Renal pelvis (tissue), 4 donors: ENCODE results near the gene UMODL1. TPM values are rescaled to one million over a fixed set of nuclear protein-coding genes. Genes with fewer than 3 reads are reported as not detected.
A peak's percentile ranks its signal among the peaks of the same experiment; 100 is the strongest.
"Not testable (repeated sequence)": the region's sequence is repeated elsewhere in the genome, so short reads cannot be mapped to it uniquely, and the experiment has no call there.

Experiments used
- DNase-seq: peaks from one replicate; pipeline ENCODE4 v3.0.0-alpha.2; 2013
- polyA plus RNA-seq, 3 donors: library from polyadenylated mRNA; unstranded; fragments of 120-200 nt; gene quantifications; one replicate each; pipeline ENCODE4 v1.2.1, GENCODE V29; 2013; ENCODE audit not compliant: insufficient read length in 3 of 3

The UMODL1 gene
- polyA plus RNA-seq, 3 donors, result 0.06 to 0.21 (median 0.10) TPM

DNA sequence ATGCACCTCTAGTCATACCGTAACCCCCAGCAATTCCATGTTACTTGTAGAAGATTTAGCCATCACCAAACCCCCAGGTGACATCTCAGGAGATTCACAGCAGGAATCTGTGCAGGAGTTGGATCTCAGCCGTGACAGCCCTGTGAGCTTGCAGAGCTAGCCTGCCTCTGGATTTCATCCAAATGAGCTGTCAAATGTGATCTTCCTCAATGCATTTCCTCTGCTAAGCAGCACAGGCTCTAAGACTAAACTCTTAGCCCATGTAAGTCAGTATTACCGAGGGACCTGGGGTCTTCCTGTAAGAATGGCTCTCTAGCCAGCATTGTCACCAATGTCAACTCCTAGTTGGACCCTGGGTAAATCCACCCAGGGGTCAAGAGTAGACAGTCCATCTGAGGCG lies 41.7 kb downstream of the UMODL1 start:
- no peak for DNase-seq

DNA sequence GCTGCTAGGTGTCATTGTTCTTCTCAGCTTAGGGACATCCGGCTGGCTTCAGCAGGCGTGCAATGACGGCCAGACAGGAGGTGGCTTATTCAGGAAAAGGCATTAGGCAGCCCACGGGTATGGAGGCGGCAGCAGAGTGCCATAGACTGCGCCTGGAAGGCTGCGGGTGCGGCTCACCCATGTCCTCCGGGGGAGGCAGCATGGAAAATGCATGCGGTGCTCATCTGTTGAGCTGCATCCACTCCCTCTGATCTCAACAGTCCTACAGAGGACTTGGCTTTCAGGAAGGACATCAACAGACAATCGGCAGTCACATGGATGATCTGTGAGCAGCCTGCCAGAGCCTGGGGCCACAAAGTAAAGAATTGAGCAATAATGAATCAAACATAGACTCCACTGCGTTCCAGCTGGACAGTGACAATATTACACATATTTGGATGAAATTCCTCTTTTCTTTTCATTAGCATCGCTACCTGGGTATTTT lies 42.9 kb downstream of the UMODL1 start:
- no peak for DNase-seq

DNA sequence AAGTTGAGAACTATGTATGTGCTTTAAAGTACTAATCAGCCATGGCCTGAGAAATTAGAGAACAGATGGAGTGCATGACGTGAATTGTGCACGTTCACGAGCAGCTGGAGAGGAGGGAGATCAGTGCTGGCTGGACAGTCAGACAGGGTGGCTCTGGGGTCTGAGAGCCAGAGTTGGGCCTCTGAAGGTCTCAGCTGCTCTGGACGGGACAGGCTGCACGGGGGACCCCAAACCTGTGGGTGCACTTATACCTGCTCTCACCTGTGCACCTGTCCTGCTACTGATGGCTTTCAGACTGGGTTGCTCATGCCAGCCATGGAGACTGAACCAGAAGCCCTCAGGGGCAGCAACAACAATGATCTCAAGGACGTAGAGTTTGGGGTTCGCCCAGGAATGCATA lies 43.5 kb downstream of the UMODL1 start:
- no peak for DNase-seq

GRCh38 chr21:42115136-42115683 lies 44.1 kb downstream of the UMODL1 start:
- DNase-seq, result no peak

- DNase-seq, result not testable (repeated sequence)
These were observed 45.4 kb downstream of the UMODL1 start for GRCh38 chr21:42116551-42116950.

- peak; percentile 63 for DNase-seq
These were observed 46.3 kb downstream of the UMODL1 start for GRCh38 chr21:42117229-42117966.

GRCh38 chr21:42117967-42118780 lies 47.1 kb downstream of the UMODL1 start:
- no peak for DNase-seq

DNA sequence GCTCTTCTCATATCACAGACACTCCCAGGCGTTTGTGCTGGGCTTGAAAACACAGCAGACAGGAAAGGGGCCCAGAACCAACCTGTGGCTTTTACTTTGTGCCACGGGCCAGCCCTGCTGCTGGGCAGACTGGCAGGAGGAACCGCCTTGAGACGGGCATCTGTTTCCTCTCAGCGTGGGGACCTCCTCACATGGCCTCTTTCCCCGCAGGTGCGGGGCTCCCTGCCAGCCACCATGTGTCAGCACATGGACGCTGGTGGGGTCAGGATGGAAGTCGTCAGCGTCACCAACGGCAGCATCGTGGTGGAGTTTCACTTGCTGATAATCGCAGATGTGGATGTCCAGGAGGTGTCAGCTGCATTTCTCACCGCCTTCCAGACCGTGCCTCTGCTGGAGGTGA lies 47.8 kb downstream of the UMODL1 start:
- no peak for DNase-seq

- DNase-seq, result no peak
These were observed 49.2 kb downstream of the UMODL1 start for GRCh38 chr21:42120101-42120902.

GRCh38 chr21:42120903-42121535 lies 49.9 kb downstream of the UMODL1 start:
- no peak for DNase-seq

DNA sequence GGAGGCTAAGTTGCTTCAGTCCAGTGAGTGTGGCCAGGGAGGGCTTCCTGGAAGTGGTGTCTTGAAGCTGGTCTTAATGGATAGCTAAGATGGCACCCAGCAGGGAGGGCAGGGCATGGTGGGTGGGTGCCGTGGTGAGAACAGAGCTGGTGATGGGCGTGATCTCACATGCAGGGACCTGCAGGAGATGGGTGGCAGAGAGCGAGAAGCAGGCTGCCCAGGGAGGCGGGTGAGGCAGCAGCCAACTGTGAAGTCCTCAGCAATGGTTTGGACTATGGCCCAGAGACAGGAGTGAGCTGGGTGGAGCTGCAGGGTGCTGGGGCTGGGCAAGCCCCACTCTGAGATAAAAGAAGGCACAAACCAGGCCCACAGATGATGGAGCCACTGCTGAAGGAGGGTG lies 50.7 kb downstream of the UMODL1 start:
- no peak for DNase-seq

- no peak for DNase-seq
These were observed 51.3 kb downstream of the UMODL1 start for GRCh38 chr21:42122398-42122797.

DNA sequence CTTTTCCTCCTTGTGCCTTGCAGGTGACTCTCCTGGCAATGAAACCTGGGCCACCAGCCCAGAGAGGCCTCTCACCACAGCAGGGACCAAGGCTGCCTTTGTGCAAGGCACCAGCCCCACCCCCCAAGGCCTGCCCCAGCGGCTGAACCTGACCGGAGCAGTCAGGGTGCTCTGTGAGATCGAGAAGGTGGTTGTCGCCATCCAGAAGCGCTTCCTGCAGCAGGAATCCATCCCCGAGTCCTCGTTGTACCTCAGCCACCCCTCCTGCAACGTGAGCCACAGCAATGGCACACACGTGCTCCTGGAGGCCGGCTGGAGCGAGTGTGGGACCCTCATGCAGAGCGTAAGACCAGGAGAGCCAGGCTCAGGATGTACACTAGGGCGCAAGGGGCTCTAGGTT lies 51.7 kb downstream of the UMODL1 start:
- DNase-seq, result no peak

GRCh38 chr21:42123219-42123908 lies 52.2 kb downstream of the UMODL1 start:
- DNase-seq, result no peak

- DNase-seq, result no peak
These were observed 53.0 kb downstream of the UMODL1 start for GRCh38 chr21:42124081-42124480.

GRCh38 chr21:42124826-42125570 lies 53.9 kb downstream of the UMODL1 start:
- no peak for DNase-seq

GRCh38 chr21:42125571-42126544 lies 54.7 kb downstream of the UMODL1 start:
- no peak for DNase-seq
